SK-N-SH treated with all-trans-retinoic acid at 6 μM for 48 hours (cell line): ENCODE measurements around the gene MYL2.

ENCODE experiments used
- ARNTL ChIP-seq: fragments of 450-650 bp; formaldehyde crosslinking; IDR thresholded peaks from 2 replicates; pipeline ENCODE4 v1.5.0; 2020; ENCODE audit warnings: low read depth, mild to moderate bottlenecking, moderate library complexity, borderline replicate concordance
- CSDC2 ChIP-seq: fragments of 250-450 bp; sonication (Bioruptor Pico); IDR thresholded peaks from 2 replicates; pipeline ENCODE4 v1.5.0; 2020; ENCODE audit warnings: mild to moderate bottlenecking, moderate library complexity
- ESRRG ChIP-seq: fragments of 250-450 bp; sonication (Bioruptor Pico); IDR thresholded peaks from 2 replicates; pipeline ENCODE4 v1.6.1; 2021; ENCODE audit warnings: mild to moderate bottlenecking
- GLIS3 ChIP-seq: fragments of 250-450 bp; sonication (Bioruptor Pico); IDR thresholded peaks from 2 replicates; pipeline ENCODE4 v1.5.0; 2020; ENCODE audit warnings: mild to moderate bottlenecking, moderate library complexity
- PPARA ChIP-seq: fragments of 250-450 bp; sonication (Bioruptor Pico); IDR thresholded peaks from 2 replicates; pipeline ENCODE4 v1.5.0; 2020; ENCODE audit warnings: mild to moderate bottlenecking, borderline replicate concordance
- RARB ChIP-seq: fragments of 250-450 bp; sonication (Bioruptor Pico); IDR thresholded peaks from 2 replicates; pipeline ENCODE4 v1.8.0; 2021; ENCODE audit warnings: mild to moderate bottlenecking, moderate library complexity
- TCF4 ChIP-seq: fragments of 250-450 bp; sonication (Bioruptor Pico); IDR thresholded peaks from 2 replicates; pipeline ENCODE4 v1.8.0; 2021; ENCODE audit warnings: mild to moderate bottlenecking, moderate library complexity, borderline replicate concordance
- ZFP30 ChIP-seq: fragments of 450-650 bp; formaldehyde crosslinking; IDR thresholded peaks from 2 replicates; pipeline ENCODE4 v1.5.0; 2022; ENCODE audit warnings: mild to moderate bottlenecking, moderate library complexity
- ZNF70 ChIP-seq: fragments of 450-650 bp; formaldehyde crosslinking; IDR thresholded peaks from 2 replicates; pipeline ENCODE4 v1.5.0; 2020; ENCODE audit warnings: mild to moderate bottlenecking, moderate library complexity
- TF ChIP-seq, protein P1 (sequence below): fragments of 250-450 bp; sonication (Bioruptor Pico); IDR thresholded peaks from 2 replicates; pipeline ENCODE4 v1.5.1; 2020; ENCODE audit warnings: low read depth, mild to moderate bottlenecking, moderate library complexity
- TF ChIP-seq, protein P2 (sequence below): fragments of 250-450 bp; sonication (Bioruptor Pico); IDR thresholded peaks from 2 replicates; pipeline ENCODE4 v1.8.0; 2020; ENCODE audit warnings: mild to moderate bottlenecking, moderate library complexity, borderline replicate concordance
- TF ChIP-seq, protein P3 (sequence below): fragments of 250-450 bp; sonication (Bioruptor Pico); IDR thresholded peaks from 2 replicates; pipeline ENCODE4 v1.5.1; 2021; ENCODE audit warnings: mild to moderate bottlenecking, moderate library complexity

DNA sequence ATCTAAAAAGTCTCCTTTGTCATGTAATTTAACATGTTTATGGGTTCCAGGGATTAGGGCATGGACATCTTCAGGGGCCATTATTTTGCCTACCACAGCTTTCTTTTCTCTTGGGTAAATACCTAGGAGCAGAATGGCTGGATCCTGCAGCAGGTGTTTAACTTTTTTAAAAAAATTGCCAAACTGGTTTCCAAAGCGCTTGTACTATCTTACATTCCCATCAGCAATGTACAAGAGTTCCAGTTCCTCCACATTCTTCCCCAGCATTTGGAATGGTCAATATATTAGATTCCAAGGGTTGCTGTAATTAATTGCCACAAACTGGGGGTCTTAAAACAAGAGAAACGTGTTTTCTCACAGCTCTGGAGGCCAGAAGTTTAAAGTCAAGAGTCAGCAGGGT, 27.7 kb upstream of the MYL2 start:
- TF ChIP-seq ZFP30 (CRISPR knock-in tag) (no peak), ESRRG (no peak), ZNF70 (CRISPR knock-in tag) (no peak), ARNTL (no peak), CSDC2 (no peak), TCF4 (no peak), GLIS3 (CRISPR knock-in tag) (no peak), RARB (CRISPR knock-in tag) (no peak), PPARA (CRISPR knock-in tag) (no peak)
- TF ChIP-seq, protein P1, sequence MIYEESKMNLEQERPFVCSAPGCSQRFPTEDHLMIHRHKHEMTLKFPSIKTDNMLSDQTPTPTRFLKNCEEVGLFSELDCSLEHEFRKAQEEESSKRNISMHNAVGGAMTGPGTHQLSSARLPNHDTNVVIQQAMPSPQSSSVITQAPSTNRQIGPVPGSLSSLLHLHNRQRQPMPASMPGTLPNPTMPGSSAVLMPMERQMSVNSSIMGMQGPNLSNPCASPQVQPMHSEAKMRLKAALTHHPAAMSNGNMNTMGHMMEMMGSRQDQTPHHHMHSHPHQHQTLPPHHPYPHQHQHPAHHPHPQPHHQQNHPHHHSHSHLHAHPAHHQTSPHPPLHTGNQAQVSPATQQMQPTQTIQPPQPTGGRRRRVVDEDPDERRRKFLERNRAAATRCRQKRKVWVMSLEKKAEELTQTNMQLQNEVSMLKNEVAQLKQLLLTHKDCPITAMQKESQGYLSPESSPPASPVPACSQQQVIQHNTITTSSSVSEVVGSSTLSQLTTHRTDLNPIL = no peak
- TF ChIP-seq, protein P2, sequence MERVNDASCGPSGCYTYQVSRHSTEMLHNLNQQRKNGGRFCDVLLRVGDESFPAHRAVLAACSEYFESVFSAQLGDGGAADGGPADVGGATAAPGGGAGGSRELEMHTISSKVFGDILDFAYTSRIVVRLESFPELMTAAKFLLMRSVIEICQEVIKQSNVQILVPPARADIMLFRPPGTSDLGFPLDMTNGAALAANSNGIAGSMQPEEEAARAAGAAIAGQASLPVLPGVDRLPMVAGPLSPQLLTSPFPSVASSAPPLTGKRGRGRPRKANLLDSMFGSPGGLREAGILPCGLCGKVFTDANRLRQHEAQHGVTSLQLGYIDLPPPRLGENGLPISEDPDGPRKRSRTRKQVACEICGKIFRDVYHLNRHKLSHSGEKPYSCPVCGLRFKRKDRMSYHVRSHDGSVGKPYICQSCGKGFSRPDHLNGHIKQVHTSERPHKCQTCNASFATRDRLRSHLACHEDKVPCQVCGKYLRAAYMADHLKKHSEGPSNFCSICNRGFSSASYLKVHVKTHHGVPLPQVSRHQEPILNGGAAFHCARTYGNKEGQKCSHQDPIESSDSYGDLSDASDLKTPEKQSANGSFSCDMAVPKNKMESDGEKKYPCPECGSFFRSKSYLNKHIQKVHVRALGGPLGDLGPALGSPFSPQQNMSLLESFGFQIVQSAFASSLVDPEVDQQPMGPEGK (CRISPR knock-in tag) = no peak
- TF ChIP-seq, protein P3, sequence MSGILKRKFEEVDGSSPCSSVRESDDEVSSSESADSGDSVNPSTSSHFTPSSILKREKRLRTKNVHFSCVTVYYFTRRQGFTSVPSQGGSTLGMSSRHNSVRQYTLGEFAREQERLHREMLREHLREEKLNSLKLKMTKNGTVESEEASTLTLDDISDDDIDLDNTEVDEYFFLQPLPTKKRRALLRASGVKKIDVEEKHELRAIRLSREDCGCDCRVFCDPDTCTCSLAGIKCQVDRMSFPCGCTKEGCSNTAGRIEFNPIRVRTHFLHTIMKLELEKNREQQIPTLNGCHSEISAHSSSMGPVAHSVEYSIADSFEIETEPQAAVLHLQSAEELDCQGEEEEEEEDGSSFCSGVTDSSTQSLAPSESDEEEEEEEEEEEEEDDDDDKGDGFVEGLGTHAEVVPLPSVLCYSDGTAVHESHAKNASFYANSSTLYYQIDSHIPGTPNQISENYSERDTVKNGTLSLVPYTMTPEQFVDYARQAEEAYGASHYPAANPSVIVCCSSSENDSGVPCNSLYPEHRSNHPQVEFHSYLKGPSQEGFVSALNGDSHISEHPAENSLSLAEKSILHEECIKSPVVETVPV (CRISPR knock-in tag) = no peak
